HG03565 (cell line): ENCODE measurements around the gene QRFP.
"Not testable (repeated sequence)": the region's sequence is repeated elsewhere in the genome, so short reads cannot be mapped to it uniquely, and the experiment has no call there.

Experiments used
- ATAC-seq: cut with Tn5 transposase; IDR thresholded peaks from one replicate; pipeline ENCODE4 v1.9.1; 2021; ENCODE audit warnings: mild to moderate bottlenecking, moderate library complexity; ENCODE audit not compliant: unreplicated experiment

QRFP gene

GRCh38 chr9:130920233-130920632 is 23.6 kb upstream of the QRFP start:
- ATAC-seq = no peak

- ATAC-seq = no peak
Measured at GRCh38 chr9:130919559-130920145, 23.0 kb upstream of the QRFP start.

GRCh38 chr9:130918826-130919558 is 22.4 kb upstream of the QRFP start:
- ATAC-seq = no peak

- ATAC-seq = no peak
Measured at GRCh38 chr9:130918101-130918825, 21.7 kb upstream of the QRFP start.

GRCh38 chr9:130917168-130917960 is 20.8 kb upstream of the QRFP start:
- no peak for ATAC-seq

GRCh38 chr9:130915096-130915447 is 18.5 kb upstream of the QRFP start:
- no peak for ATAC-seq

GRCh38 chr9:130914417-130915095 is 17.9 kb upstream of the QRFP start:
- ATAC-seq = no peak

- no peak for ATAC-seq
Measured at GRCh38 chr9:130913599-130914416, 17.2 kb upstream of the QRFP start.

GRCh38 chr9:130912932-130913598 is 16.5 kb upstream of the QRFP start:
- no peak for ATAC-seq

- ATAC-seq = no peak
Measured at GRCh38 chr9:130911254-130912049, 14.8 kb upstream of the QRFP start.

- not testable (repeated sequence) for ATAC-seq
Measured at GRCh38 chr9:130910670-130911069, 14.1 kb upstream of the QRFP start.

GRCh38 chr9:130910041-130910440 is 13.4 kb upstream of the QRFP start:
- not testable (repeated sequence) for ATAC-seq

GRCh38 chr9:130908878-130909355 is 12.3 kb upstream of the QRFP start:
- ATAC-seq = no peak

- no peak for ATAC-seq
Measured at GRCh38 chr9:130908146-130908877, 11.7 kb upstream of the QRFP start.

- no peak for ATAC-seq
Measured at GRCh38 chr9:130906735-130907416, 10.3 kb upstream of the QRFP start.

GRCh38 chr9:130905902-130906734 is 9.5 kb upstream of the QRFP start:
- ATAC-seq = no peak
